ENCODE measurements around the gene WDFY2.

The WDFY2 gene

DNA sequence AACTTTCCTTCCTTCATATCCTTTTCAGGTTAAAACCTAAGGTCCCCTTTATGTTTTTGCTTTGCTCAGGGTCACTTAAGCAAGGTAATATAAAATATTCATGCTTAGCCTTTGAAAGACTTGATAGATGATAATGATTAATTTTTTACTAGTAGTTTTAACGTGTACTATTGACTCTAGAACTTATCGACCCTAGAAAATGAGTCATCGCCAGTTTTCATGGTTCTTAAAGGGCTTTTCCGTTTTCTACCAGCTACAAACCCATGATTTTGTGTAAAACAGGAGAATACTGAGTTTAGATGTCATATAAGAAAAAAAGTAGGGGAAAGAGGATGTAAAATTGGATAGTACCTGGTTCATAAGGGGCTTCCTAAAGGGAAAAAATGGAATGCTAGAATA is 144.0 kb downstream of the WDFY2 start:
- no peak overlapping the region for H3K4me3 ChIP-seq (ENCODE audit: low read depth, low read length)
- no peak for DNase-seq (ENCODE audit: low read depth)
- TF ChIP-seq, protein P1, sequence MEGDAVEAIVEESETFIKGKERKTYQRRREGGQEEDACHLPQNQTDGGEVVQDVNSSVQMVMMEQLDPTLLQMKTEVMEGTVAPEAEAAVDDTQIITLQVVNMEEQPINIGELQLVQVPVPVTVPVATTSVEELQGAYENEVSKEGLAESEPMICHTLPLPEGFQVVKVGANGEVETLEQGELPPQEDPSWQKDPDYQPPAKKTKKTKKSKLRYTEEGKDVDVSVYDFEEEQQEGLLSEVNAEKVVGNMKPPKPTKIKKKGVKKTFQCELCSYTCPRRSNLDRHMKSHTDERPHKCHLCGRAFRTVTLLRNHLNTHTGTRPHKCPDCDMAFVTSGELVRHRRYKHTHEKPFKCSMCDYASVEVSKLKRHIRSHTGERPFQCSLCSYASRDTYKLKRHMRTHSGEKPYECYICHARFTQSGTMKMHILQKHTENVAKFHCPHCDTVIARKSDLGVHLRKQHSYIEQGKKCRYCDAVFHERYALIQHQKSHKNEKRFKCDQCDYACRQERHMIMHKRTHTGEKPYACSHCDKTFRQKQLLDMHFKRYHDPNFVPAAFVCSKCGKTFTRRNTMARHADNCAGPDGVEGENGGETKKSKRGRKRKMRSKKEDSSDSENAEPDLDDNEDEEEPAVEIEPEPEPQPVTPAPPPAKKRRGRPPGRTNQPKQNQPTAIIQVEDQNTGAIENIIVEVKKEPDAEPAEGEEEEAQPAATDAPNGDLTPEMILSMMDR (IDR thresholded peaks at IDR 0.05; ENCODE audit: insufficient read depth, low read depth, low read length, missing control alignments), result no peak

DNA sequence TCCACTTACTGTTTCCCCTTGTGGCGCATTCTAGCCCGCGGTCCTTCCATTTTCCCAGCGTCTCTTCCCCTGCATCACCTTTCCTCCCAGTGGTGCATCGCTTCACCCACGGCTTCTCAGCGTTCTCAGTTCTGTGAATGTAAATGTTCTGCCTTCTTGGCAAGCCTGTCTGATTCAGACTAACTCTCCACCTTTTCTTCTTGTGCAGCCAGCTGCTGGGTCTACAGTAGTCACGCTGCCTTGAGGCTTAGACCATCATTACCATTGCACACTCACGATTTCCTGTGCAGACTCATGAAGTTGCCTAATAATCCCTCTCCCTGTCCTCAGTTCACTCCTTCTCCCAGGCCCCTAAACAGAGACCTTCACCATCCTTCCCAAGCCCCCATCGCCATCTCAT is 144.7 kb downstream of the WDFY2 start:
- H3K4me3 ChIP-seq (ENCODE audit: low read depth, low read length), result no peak overlapping the region
- TF ChIP-seq, protein P1 (IDR thresholded peaks at IDR 0.05; ENCODE audit: insufficient read depth, low read depth, low read length, missing control alignments), result no peak
- no peak for DNase-seq (ENCODE audit: low read depth)

GRCh38 chr13:51729866-51730553 is 145.7 kb downstream of the WDFY2 start:
- TF ChIP-seq, protein P1 (IDR thresholded peaks at IDR 0.05; ENCODE audit: insufficient read depth, low read depth, low read length, missing control alignments), result no peak
- no peak for DNase-seq (ENCODE audit: low read depth)
- H3K4me3 ChIP-seq (ENCODE audit: low read depth, low read length), result no peak overlapping the region

GRCh38 chr13:51730927-51731326 is 146.7 kb downstream of the WDFY2 start:
- TF ChIP-seq, protein P1 (IDR thresholded peaks at IDR 0.05; ENCODE audit: insufficient read depth, low read depth, low read length, missing control alignments), result no peak
- no peak for DNase-seq (ENCODE audit: low read depth)

GRCh38 chr13:51731759-51732158 is 147.5 kb downstream of the WDFY2 start:
- DNase-seq (ENCODE audit: low read depth), result no peak

More at GRCh38 chr13:51730927-51731326, 146.7 kb downstream of the WDFY2 start:
- H3K4me3 ChIP-seq (ENCODE audit: low read depth, low read length), result no peak overlapping the region

GRCh38 chr13:51733374-51734298 is 149.4 kb downstream of the WDFY2 start:
- TF ChIP-seq, protein P1 (IDR thresholded peaks at IDR 0.05; ENCODE audit: insufficient read depth, low read depth, low read length, missing control alignments), result no peak
- no peak for DNase-seq (ENCODE audit: low read depth)
- no peak overlapping the region for H3K4me3 ChIP-seq (ENCODE audit: low read depth, low read length)

More at GRCh38 chr13:51731759-51732158, 147.5 kb downstream of the WDFY2 start:
- H3K4me3 ChIP-seq (ENCODE audit: low read depth, low read length), result no peak overlapping the region
- TF ChIP-seq, protein P1 (IDR thresholded peaks at IDR 0.05; ENCODE audit: insufficient read depth, low read depth, low read length, missing control alignments), result no peak

Data from GM12865 (cell line).